WTC11 (cell line): ENCODE data around the gene SPOP.

ENCODE experiments used
- CTCF ChIP-seq: fragments of 200-600 bp; IDR thresholded peaks from 2 replicates; pipeline ENCODE4 v1.8.0; 2022; ENCODE audit warnings: antibody characterized with exemption
- RELA ChIP-seq: sonication (generic); formaldehyde crosslinking; IDR thresholded peaks from 2 replicates; pipeline ENCODE4 v1.8.1; 2022; ENCODE audit warnings: missing genetic modification reagents, mild to moderate bottlenecking, borderline replicate concordance
- ZBTB21 ChIP-seq: sonication (generic); formaldehyde crosslinking; IDR thresholded peaks from 2 replicates; pipeline ENCODE4 v1.8.1; 2023; ENCODE audit warnings: mild to moderate bottlenecking, missing genetic modification reagents, borderline replicate concordance

GRCh38 chr17:49664706-49665211 lies 13.1 kb downstream of the SPOP start:
- TF ChIP-seq RELA (no peak), CTCF (no peak), ZBTB21 (no peak)
